ENCODE results near the gene SCUBE3. TPM values are rescaled to one million over a fixed set of nuclear protein-coding genes. Genes with fewer than 3 reads are reported as not detected.

SCUBE3 gene
- total and polyA plus RNA-seq, 2 of the 8 experiments (the other 6 are each of a cell fraction or from before 2014, with no cell fraction given), result 0.80 to 1.0 TPM

DNA sequence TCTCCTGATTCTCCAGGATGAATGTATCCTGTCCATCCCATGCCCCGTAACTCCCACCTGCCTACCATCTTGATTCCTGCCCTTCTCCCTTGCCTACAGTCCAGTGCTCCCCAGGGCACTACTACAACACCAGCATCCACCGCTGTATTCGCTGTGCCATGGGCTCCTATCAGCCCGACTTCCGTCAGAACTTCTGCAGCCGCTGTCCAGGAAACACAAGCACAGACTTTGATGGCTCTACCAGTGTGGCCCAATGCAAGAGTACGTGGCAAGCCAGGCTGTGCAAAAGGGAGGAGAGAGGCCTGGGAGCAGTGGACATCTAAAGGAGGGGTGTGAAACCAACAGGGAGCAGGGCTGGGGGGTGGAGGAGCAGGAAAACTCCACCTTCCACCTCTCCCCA, 30.8 kb downstream of the SCUBE3 start (continued):
- TF ChIP-seq, protein P1, sequence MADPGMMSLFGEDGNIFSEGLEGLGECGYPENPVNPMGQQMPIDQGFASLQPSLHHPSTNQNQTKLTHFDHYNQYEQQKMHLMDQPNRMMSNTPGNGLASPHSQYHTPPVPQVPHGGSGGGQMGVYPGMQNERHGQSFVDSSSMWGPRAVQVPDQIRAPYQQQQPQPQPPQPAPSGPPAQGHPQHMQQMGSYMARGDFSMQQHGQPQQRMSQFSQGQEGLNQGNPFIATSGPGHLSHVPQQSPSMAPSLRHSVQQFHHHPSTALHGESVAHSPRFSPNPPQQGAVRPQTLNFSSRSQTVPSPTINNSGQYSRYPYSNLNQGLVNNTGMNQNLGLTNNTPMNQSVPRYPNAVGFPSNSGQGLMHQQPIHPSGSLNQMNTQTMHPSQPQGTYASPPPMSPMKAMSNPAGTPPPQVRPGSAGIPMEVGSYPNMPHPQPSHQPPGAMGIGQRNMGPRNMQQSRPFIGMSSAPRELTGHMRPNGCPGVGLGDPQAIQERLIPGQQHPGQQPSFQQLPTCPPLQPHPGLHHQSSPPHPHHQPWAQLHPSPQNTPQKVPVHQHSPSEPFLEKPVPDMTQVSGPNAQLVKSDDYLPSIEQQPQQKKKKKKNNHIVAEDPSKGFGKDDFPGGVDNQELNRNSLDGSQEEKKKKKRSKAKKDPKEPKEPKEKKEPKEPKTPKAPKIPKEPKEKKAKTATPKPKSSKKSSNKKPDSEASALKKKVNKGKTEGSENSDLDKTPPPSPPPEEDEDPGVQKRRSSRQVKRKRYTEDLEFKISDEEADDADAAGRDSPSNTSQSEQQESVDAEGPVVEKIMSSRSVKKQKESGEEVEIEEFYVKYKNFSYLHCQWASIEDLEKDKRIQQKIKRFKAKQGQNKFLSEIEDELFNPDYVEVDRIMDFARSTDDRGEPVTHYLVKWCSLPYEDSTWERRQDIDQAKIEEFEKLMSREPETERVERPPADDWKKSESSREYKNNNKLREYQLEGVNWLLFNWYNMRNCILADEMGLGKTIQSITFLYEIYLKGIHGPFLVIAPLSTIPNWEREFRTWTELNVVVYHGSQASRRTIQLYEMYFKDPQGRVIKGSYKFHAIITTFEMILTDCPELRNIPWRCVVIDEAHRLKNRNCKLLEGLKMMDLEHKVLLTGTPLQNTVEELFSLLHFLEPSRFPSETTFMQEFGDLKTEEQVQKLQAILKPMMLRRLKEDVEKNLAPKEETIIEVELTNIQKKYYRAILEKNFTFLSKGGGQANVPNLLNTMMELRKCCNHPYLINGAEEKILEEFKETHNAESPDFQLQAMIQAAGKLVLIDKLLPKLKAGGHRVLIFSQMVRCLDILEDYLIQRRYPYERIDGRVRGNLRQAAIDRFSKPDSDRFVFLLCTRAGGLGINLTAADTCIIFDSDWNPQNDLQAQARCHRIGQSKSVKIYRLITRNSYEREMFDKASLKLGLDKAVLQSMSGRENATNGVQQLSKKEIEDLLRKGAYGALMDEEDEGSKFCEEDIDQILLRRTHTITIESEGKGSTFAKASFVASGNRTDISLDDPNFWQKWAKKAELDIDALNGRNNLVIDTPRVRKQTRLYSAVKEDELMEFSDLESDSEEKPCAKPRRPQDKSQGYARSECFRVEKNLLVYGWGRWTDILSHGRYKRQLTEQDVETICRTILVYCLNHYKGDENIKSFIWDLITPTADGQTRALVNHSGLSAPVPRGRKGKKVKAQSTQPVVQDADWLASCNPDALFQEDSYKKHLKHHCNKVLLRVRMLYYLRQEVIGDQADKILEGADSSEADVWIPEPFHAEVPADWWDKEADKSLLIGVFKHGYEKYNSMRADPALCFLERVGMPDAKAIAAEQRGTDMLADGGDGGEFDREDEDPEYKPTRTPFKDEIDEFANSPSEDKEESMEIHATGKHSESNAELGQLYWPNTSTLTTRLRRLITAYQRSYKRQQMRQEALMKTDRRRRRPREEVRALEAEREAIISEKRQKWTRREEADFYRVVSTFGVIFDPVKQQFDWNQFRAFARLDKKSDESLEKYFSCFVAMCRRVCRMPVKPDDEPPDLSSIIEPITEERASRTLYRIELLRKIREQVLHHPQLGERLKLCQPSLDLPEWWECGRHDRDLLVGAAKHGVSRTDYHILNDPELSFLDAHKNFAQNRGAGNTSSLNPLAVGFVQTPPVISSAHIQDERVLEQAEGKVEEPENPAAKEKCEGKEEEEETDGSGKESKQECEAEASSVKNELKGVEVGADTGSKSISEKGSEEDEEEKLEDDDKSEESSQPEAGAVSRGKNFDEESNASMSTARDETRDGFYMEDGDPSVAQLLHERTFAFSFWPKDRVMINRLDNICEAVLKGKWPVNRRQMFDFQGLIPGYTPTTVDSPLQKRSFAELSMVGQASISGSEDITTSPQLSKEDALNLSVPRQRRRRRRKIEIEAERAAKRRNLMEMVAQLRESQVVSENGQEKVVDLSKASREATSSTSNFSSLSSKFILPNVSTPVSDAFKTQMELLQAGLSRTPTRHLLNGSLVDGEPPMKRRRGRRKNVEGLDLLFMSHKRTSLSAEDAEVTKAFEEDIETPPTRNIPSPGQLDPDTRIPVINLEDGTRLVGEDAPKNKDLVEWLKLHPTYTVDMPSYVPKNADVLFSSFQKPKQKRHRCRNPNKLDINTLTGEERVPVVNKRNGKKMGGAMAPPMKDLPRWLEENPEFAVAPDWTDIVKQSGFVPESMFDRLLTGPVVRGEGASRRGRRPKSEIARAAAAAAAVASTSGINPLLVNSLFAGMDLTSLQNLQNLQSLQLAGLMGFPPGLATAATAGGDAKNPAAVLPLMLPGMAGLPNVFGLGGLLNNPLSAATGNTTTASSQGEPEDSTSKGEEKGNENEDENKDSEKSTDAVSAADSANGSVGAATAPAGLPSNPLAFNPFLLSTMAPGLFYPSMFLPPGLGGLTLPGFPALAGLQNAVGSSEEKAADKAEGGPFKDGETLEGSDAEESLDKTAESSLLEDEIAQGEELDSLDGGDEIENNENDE (IDR thresholded peaks at IDR 0.05; ENCODE audit: insufficient replicate concordance, low read length), result no peak
- TF ChIP-seq TEAD4 (IDR thresholded peaks at IDR 0.05; ENCODE audit: low read depth, low read length), result no peak
- no peak for TF ChIP-seq CHD1 (IDR thresholded peaks at IDR 0.05; ENCODE audit: low read depth, low read length)
- TF ChIP-seq PHF8 (conservative IDR thresholded peaks at IDR 0.05; ENCODE audit: low read depth, low read length), result no peak
- TF ChIP-seq POLR2AphosphoS5 (IDR thresholded peaks at IDR 0.05; ENCODE audit: low read depth, low read length), result no peak
- no peak for TF ChIP-seq RFX5 (IDR thresholded peaks at IDR 0.05; ENCODE audit: borderline replicate concordance, low read depth, low read length)

Data from H1 (cell line).